Neural cell (in vitro differentiated cells): ENCODE measurements around the gene DOCK7. TPM values are rescaled to one million over a fixed set of nuclear protein-coding genes. Genes with fewer than 3 reads are reported as not detected.

Experiments
- H2AFZ ChIP-seq: fragments of 200-600, 300-800 bp; sonication (generic), shearing (Covaris generic); 2 replicates; pipeline ENCODE4 v1.6.0; 2014; ENCODE audit warnings: low read depth, mild to moderate bottlenecking, antibody characterized with exemption, low read length, moderate library complexity
- H3F3A ChIP-seq: fragments of 200-600 bp; shearing (Covaris generic); 2 replicates; pipeline ENCODE4 v1.6.1; 2016; ENCODE audit warnings: mild to moderate bottlenecking, moderate library complexity, mixed read lengths, antibody characterized with exemption, low read length; ENCODE audit not compliant: insufficient read depth, poor library complexity, severe bottlenecking
- H3K27ac ChIP-seq: fragments of 200-600, 300-800 bp; sonication (generic), shearing (Covaris generic); 2 replicates; pipeline ENCODE4 v1.5.1; 2014; ENCODE audit warnings: mild to moderate bottlenecking, low read length, moderate library complexity
- H3K27me3 ChIP-seq: fragments of 300-800, 200-600 bp; sonication (generic), shearing (Covaris generic); 2 replicates; pipeline ENCODE4 v1.6.0; 2014; ENCODE audit warnings: mild to moderate bottlenecking, low read depth, low read length, moderate library complexity; ENCODE audit not compliant: insufficient read depth
- H3K36me3 ChIP-seq: fragments of 300-800, 200-600 bp; sonication (generic), shearing (Covaris generic); 2 replicates; pipeline ENCODE4 v1.5.1; 2014; ENCODE audit warnings: mild to moderate bottlenecking, antibody characterized with exemption, low read length, moderate library complexity; ENCODE audit not compliant: insufficient read depth
- H3K4me2 ChIP-seq: fragments of 300-800, 200-600 bp; sonication (generic), shearing (Covaris generic); 2 replicates; pipeline ENCODE4 v1.6.0; 2014; ENCODE audit warnings: mild to moderate bottlenecking, low read length
- H3K4me3 ChIP-seq: fragments of 300-800, 200-600 bp; sonication (generic), shearing (Covaris generic); 2 replicates; pipeline ENCODE4 v1.5.1; 2014; ENCODE audit warnings: mild to moderate bottlenecking, low read length, moderate library complexity
- H3K79me2 ChIP-seq: fragments of 200-600 bp; shearing (Covaris generic); replicated peaks from 2 replicates; pipeline ENCODE4 v1.6.0; 2014; ENCODE audit warnings: mild to moderate bottlenecking, low read length, moderate library complexity; ENCODE audit not compliant: insufficient read depth
- H3K9ac ChIP-seq: fragments of 300-800, 200-600 bp; sonication (generic), shearing (Covaris generic); 2 replicates; pipeline ENCODE4 v1.6.1; 2016; ENCODE audit warnings: mild to moderate bottlenecking, low read length, mixed read lengths
- H3K9me2 ChIP-seq: fragments of 200-600 bp; shearing (Covaris generic); 2 replicates; pipeline ENCODE4 v1.6.1; 2016; ENCODE audit warnings: mild to moderate bottlenecking, low read length, mixed read lengths; ENCODE audit not compliant: insufficient read depth
- H3K9me3 ChIP-seq: fragments of 200-600, 300-800 bp; sonication (generic), shearing (Covaris generic); 2 replicates; pipeline ENCODE4 v1.6.1; 2016; ENCODE audit warnings: mild to moderate bottlenecking, mixed run types, low read length, moderate library complexity, mixed read lengths
- H4K20me1 ChIP-seq: fragments of 200-600 bp; shearing (Covaris generic); 2 replicates; pipeline ENCODE4 v1.6.1; 2016; ENCODE audit warnings: mild to moderate bottlenecking, mixed run types; ENCODE audit not compliant: insufficient read depth
- EP300 ChIP-seq: fragments of 450-650 bp; conservative IDR thresholded peaks from 2 replicates; pipeline ENCODE4 v1.6.1; 2014; ENCODE audit warnings: antibody characterized with exemption, mild to moderate bottlenecking, moderate library complexity; ENCODE audit not compliant: poor library complexity, severe bottlenecking
- MXI1 ChIP-seq: fragments of 450-650 bp; conservative IDR thresholded peaks from 2 replicates; pipeline ENCODE4 v1.6.1; 2014; ENCODE audit warnings: antibody characterized with exemption, mild to moderate bottlenecking; ENCODE audit not compliant: poor library complexity, severe bottlenecking
- POLR2AphosphoS5 ChIP-seq: IDR thresholded peaks from 2 replicates; pipeline ENCODE4 v1.6.1; 2012
- RAD21 ChIP-seq: fragments of 450-650 bp; conservative IDR thresholded peaks from 2 replicates; pipeline ENCODE4 v1.6.1; 2014; ENCODE audit warnings: antibody characterized with exemption, mild to moderate bottlenecking, moderate library complexity
- TAF1 ChIP-seq: IDR thresholded peaks from 2 replicates; pipeline ENCODE4 v1.6.1; 2012; ENCODE audit warnings: low read depth
- polyA plus RNA-seq: library from polyadenylated mRNA; depleted of rRNA; stranded (reverse); fragments of >200 nt; gene quantifications from 2 replicates; pipeline ENCODE4 v1.2.3, GENCODE V29; 2014
- TF ChIP-seq, protein P1 (sequence below): fragments of 450-650 bp; IDR thresholded peaks from 2 replicates; pipeline ENCODE4 v1.5.1; 2014; ENCODE audit warnings: antibody characterized with exemption, mild to moderate bottlenecking, moderate library complexity; ENCODE audit not compliant: poor library complexity, severe bottlenecking
- TF ChIP-seq, protein P2 (sequence below): IDR thresholded peaks from 2 replicates; pipeline ENCODE4 v1.6.1; 2012; ENCODE audit warnings: borderline replicate concordance

DOCK7 gene
- polyA plus RNA-seq, 1 donor from 2014 or later, result 129 TPM

DNA sequence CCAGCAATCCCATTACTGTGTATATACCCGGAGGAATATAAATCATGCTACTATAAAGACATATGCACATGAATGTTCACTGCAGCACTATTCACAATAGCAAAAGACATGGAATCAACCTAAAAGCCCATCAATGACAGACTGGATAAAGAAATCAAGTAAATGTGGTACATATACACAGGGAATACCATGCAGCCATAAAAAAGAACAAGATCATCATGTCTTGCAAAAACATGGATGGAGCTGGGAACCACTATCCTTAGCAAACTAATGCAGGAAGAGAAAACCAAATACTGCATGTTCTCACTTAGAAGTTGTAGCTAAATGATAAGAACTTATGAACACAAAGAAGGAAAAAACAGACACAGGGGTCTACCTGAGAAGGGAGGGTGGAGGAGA, 97.2 kb downstream of the DOCK7 start:
- Histone ChIP-seq H3F3A (no peaks in the 10 kb centered on the region), H3K27ac (no peak overlapping the region), H3K27me3 (no peaks in the 10 kb centered on the region), H3K4me3 (no peak overlapping the region), H3K36me3 (no peaks in the 10 kb centered on the region), H3K9me2 (no peaks in the 10 kb centered on the region), H3K9me3 (no peaks in the 10 kb centered on the region), H2AFZ (no peak overlapping the region), H3K79me2 (no peaks in the 10 kb centered on the region), H4K20me1 (no peaks in the 10 kb centered on the region), H3K9ac (no peak overlapping the region), H3K4me2 (no peak overlapping the region)
- no peak for TF ChIP-seq MXI1
- TF ChIP-seq POLR2AphosphoS5, result no peak
- TF ChIP-seq, protein P1, sequence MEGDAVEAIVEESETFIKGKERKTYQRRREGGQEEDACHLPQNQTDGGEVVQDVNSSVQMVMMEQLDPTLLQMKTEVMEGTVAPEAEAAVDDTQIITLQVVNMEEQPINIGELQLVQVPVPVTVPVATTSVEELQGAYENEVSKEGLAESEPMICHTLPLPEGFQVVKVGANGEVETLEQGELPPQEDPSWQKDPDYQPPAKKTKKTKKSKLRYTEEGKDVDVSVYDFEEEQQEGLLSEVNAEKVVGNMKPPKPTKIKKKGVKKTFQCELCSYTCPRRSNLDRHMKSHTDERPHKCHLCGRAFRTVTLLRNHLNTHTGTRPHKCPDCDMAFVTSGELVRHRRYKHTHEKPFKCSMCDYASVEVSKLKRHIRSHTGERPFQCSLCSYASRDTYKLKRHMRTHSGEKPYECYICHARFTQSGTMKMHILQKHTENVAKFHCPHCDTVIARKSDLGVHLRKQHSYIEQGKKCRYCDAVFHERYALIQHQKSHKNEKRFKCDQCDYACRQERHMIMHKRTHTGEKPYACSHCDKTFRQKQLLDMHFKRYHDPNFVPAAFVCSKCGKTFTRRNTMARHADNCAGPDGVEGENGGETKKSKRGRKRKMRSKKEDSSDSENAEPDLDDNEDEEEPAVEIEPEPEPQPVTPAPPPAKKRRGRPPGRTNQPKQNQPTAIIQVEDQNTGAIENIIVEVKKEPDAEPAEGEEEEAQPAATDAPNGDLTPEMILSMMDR, result no peak

DNA sequence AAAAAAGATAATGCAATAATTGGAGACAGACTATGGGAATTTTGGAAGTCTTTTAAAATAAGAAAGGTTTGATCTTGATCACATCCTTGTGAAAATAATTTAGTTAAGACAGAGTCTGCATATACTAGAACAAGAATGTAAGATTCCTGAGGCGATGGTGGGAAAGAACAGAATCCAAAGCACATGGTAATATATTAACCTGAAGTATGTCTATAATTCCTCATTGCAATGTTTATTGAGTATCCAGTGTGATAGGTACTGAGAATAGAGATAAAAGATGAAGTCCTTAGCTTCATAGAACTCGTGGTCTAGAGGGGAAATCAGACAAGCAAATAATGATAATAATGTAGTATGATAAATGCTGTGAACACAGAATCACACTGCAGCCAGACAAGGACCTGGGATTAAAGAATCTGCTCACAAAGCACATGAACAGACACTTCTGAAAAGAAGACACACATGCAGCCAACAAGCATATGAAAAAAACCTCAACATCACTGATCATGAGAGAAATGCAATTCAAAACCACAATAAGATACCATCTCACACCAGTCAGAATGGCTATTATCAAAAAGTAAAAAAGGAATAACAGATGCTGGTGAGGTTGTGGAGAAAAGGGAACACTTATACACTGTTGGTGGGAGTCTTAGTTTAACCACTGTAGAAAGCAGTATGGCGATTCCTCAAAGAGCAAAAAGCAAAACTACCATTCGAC, 97.8 kb downstream of the DOCK7 start:
- Histone ChIP-seq H3K4me2 (no peak overlapping the region), H3K79me2 (no peaks in the 10 kb centered on the region), H4K20me1 (no peaks in the 10 kb centered on the region), H3F3A (no peaks in the 10 kb centered on the region), H3K9me3 (no peaks in the 10 kb centered on the region), H3K9ac (no peak overlapping the region), H3K27ac (no peak overlapping the region), H3K4me3 (no peak overlapping the region), H2AFZ (no peak overlapping the region), H3K9me2 (no peaks in the 10 kb centered on the region), H3K36me3 (no peaks in the 10 kb centered on the region), H3K27me3 (no peaks in the 10 kb centered on the region)
- TF ChIP-seq MXI1 (no peak), EP300 (no peak), POLR2AphosphoS5 (no peak), RAD21 (no peak), TAF1 (no peak)
- TF ChIP-seq, protein P1, result no peak
- TF ChIP-seq, protein P2, sequence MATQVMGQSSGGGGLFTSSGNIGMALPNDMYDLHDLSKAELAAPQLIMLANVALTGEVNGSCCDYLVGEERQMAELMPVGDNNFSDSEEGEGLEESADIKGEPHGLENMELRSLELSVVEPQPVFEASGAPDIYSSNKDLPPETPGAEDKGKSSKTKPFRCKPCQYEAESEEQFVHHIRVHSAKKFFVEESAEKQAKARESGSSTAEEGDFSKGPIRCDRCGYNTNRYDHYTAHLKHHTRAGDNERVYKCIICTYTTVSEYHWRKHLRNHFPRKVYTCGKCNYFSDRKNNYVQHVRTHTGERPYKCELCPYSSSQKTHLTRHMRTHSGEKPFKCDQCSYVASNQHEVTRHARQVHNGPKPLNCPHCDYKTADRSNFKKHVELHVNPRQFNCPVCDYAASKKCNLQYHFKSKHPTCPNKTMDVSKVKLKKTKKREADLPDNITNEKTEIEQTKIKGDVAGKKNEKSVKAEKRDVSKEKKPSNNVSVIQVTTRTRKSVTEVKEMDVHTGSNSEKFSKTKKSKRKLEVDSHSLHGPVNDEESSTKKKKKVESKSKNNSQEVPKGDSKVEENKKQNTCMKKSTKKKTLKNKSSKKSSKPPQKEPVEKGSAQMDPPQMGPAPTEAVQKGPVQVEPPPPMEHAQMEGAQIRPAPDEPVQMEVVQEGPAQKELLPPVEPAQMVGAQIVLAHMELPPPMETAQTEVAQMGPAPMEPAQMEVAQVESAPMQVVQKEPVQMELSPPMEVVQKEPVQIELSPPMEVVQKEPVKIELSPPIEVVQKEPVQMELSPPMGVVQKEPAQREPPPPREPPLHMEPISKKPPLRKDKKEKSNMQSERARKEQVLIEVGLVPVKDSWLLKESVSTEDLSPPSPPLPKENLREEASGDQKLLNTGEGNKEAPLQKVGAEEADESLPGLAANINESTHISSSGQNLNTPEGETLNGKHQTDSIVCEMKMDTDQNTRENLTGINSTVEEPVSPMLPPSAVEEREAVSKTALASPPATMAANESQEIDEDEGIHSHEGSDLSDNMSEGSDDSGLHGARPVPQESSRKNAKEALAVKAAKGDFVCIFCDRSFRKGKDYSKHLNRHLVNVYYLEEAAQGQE, result no peak
